NCI-H1105 (cell line): ENCODE measurements around the gene SPATA16.
A peak's percentile ranks its signal among the peaks of the same experiment; 100 is the strongest.
"Not testable (repeated sequence)": the region's sequence is repeated elsewhere in the genome, so short reads cannot be mapped to it uniquely, and the experiment has no call there.

ENCODE experiments used
- DNase-seq: peaks from one replicate; lab custom pipeline; 2025; lab: John Stamatoyannopoulos, UW

SPATA16 gene

GRCh38 chr3:172877011-172877410 is 264.0 kb downstream of the SPATA16 start:
- DNase-seq = no peak

DNA sequence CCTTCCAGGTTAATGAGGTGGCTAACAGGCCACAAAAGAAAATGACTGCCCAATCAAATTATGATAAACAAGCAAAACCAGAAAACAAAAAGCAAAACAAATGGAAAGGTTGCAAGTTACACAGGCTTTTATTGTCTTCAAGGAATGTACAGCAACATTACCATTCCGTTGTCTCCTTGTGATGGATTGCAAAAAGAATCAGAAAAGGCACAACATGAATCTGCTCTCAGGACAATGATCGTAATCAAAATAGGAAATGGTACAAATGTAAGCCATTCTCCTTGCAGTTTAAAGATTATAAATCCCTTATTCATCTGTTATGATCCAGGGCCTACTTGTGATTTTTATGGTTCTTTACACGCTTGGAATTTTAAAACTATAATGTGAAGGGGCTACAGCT is 264.7 kb downstream of the SPATA16 start:
- DNase-seq = no peak

DNA sequence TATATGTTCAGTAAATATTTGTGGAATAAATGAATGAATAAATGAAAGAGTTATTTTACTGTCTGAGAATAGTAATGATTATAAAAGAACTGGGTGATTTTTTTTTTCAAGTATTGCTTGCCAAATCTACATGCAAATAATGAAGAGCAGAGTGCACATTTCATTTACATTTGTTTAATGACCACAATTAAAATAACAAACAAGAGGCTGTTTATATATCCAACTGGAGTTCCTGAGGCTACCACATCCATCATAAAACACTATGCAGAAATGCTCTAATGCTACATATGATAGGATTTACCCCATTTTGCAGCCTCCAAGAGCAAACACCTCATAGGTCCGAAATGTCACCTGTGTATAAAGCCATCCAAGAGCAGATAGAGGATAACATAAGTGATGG is 266.0 kb downstream of the SPATA16 start:
- DNase-seq = no peak

DNA sequence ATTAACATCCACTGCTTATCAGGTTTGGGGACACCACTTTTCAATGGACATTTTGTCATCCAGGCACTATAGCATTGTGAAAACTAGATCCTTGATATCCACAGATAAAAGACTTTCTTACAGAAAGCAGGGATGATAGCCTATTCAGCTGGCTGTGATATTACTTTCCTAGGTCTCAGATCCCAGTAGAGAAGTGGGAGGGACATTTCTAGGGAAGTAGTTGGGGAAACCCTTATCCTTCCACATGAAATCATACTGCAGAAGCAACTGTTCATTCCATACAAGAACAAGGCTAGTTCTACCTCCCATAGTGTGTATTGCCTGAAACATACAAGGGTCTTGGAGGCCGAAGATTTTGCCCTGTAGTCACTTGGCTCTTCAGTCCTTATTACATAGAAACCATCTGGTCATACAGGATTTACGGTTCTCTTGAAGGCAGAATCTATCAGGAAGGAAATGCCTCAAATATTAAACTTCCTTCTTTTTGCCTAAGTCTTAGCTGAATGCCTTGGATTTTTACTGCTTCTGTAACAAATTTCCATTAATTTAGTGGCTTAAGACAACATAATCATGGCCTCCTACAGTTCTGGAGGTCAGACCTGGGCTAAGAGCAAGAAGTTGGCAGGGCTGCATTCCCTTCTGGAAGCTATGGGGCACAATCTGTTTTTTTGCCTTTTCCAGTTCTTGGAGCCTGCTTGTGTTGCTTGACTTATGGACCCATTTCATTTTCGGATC is 271.1 kb downstream of the SPATA16 start:
- DNase-seq = no peak

GRCh38 chr3:172869368-172869771 is 271.7 kb downstream of the SPATA16 start:
- peak; percentile 95 for DNase-seq

DNA sequence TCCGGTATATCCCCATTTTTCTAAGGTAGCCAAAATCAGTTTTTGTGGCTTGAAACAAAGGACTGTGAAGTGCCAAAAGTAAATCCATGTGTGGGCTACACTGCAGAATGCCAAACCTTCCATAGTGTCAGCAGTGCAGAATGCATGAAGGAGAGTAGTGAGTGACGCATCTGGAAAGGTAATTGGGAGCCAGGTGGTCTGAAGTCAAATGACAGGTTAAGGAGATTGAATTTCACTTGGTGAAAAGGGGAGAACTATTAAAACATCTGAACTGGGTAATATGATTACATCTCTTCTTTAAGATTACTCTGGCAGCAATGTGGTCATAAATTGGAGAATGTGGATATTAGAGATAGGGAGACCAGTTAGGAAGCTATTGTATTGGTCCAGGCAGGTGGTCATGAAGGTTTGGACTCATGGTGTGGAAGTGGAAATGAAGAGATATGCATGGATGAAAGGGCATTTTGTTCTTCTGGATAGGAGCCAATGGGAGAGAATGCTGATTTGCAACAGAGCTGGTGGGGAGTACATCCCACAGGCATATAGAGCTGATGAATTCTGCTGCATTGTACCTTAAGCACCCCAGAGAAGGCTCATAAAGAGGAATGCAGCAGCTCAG is 272.3 kb downstream of the SPATA16 start:
- DNase-seq = peak; percentile 91

- DNase-seq = not testable (repeated sequence)
Observed at GRCh38 chr3:172866726-172867350, 274.2 kb downstream of the SPATA16 start.

- DNase-seq = no peak
Observed at GRCh38 chr3:172859041-172859440, 282.0 kb downstream of the SPATA16 start.

DNA sequence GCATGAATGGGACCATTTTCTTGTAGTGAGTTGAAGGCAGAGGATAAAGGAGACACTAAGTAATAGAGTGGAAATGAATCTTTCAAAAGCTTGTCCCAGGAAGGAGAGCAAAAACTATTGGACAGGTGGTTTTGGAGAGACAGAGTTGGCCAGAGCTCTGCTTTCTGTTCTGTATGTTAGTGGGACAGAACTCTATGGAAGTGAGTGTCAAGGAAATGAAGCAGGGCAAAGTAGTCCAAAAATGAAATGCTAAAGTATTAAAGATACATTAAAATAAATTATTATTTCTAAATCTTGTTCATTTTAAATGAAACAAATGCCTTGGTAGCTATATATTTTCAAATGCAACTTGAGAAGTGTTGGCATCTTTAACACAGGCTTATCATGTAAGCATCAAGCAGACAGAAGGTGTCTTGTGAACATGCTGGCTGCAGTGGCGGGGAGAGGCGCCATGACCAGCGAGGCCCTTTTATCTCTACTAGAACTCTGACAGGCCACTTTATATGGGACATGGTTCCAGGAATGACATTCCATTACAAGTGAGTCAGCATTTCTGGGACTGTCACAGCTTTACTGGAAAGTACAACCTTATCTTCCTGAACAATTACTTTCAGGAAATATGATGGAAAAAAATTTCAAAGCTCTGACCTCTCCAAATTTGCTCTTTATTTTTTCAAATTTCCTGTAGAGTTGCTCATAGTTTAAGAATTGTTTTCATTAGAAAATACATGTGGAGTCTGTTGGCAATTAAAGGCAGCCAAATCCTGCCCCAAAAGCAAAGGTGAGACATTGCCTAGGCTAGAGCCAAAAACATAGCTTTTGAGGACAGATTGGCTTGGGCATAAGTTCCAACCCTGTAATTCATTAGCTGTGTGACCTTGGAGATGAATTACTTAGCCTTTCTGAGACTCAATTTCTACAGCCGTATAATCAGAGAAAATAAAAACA is 284.0 kb downstream of the SPATA16 start:
- DNase-seq = no peak

GRCh38 chr3:172855037-172855436 is 286.0 kb downstream of the SPATA16 start:
- DNase-seq = no peak

- no peak for DNase-seq
Observed at GRCh38 chr3:172853921-172854666, 286.9 kb downstream of the SPATA16 start.

GRCh38 chr3:172853005-172853404 is 288.0 kb downstream of the SPATA16 start:
- no peak for DNase-seq

DNA sequence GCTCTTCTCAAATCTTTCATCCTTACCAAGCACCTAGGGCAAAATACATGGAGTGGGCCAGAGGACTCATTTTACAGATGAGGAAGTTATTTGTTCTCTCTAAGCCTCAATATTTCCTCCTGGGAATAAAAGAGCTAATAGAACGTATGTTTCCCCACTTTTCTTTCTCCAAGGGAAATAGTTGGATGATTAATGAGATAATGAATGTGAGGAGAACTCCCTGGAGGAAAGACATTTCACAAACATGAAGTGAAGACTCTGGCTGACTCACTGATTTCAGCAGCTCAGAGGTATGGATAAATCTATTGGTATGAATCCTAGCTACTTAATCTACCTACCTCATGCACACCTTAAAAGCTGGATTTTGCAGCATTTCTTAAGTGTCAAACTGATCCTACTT is 292.1 kb downstream of the SPATA16 start:
- DNase-seq = no peak

DNA sequence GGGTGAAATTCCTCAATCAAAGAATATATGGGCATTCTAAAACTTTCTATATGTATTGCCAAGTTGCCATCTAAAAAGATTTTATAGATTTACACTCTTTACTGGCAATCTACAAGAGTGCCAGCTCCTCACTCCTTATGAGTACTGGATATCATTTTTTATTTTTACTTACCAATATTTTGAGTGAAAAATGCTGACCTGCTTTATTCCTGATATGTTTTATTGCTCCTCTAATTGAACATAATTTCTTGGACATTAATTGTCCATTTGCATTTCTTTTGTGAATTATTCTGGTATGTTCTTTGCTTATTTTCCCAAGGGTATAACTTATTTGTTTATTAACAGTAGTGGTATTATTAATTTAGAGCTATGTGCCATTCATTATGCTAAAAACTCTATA is 293.7 kb downstream of the SPATA16 start:
- no peak for DNase-seq

GRCh38 chr3:172846706-172847105 is 294.3 kb downstream of the SPATA16 start:
- no peak for DNase-seq

GRCh38 chr3:172846103-172846561 is 294.9 kb downstream of the SPATA16 start:
- DNase-seq = no peak

- no peak for DNase-seq
Observed at GRCh38 chr3:172844428-172844827, 296.6 kb downstream of the SPATA16 start.

GRCh38 chr3:172840913-172841312 is 300.1 kb downstream of the SPATA16 start:
- DNase-seq = no peak

DNA sequence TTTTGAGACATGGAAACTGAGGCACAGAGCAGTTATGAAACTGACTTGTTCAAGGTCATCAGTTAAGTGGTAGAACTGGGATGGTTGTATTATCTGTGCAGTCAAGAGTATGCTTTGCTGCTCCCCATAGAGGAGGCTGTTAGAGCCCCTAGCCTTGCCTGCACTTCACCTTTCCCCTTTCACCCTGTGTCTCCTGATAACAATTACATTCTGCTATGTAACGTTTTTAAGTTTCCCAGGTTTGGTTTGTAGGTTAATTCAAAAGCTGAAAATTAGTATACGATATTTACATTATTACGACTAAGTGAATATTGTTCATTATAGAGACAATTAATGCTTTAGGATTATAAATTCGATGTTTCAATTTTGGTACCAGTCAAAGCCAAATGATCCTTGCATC is 300.6 kb downstream of the SPATA16 start:
- no peak for DNase-seq

DNA sequence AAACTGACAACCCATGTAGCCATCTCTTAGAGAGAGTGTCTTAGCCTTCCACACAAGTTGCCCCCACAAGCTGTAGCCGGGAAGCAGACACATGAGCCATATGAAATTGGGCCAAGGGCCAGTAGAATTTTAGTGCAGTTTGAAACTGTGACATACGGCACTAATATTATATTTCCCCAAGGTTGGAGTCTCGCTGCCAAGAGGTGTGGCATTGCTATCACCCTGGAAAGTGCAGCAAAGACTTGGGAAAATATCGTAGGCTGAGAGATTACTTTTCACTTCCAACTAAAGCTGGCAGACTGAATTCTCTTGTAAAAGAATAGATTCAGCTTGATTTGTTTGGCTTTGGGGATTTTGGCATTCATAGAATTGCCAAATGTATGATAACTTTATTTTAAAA is 301.4 kb downstream of the SPATA16 start:
- DNase-seq = no peak
